Neuronal stem cell (in vitro differentiated cells): Measurements from ENCODE around the gene B4GALNT4.
"Not testable (repeated sequence)": the region's sequence is repeated elsewhere in the genome, so short reads cannot be mapped to it uniquely, and the experiment has no call there.

Experiments
- DNase-seq: peaks from one replicate; pipeline ENCODE4 v3.0.0-alpha.2; 2013; ENCODE audit warnings: low spot score
- H2AFZ ChIP-seq: one replicate; pipeline ENCODE4 v1.6.1; 2013; ENCODE audit warnings: mild to moderate bottlenecking, low read length, inconsistent platforms
- H2AK5ac ChIP-seq: 2 replicates; pipeline ENCODE4 v1.6.1; 2013; ENCODE audit warnings: low read depth, mild to moderate bottlenecking, inconsistent platforms, low read length, moderate library complexity, mixed read lengths
- H2BK120ac ChIP-seq: 2 replicates; pipeline ENCODE4 v1.6.1; 2013; ENCODE audit warnings: low read depth, mild to moderate bottlenecking, inconsistent platforms, low read length, moderate library complexity, mixed read lengths
- H2BK12ac ChIP-seq: one replicate; pipeline ENCODE4 v1.6.1; 2013; ENCODE audit warnings: low read length, inconsistent platforms
- H2BK15ac ChIP-seq: 2 replicates; pipeline ENCODE4 v1.6.1; 2013; ENCODE audit warnings: mild to moderate bottlenecking, low read length, inconsistent platforms, mixed read lengths
- H2BK5ac ChIP-seq: one replicate; pipeline ENCODE4 v1.6.1; 2013; ENCODE audit warnings: inconsistent platforms, mild to moderate bottlenecking, low read length, moderate library complexity
- H3K14ac ChIP-seq: one replicate; pipeline ENCODE4 v1.6.1; 2013; ENCODE audit warnings: low read length, inconsistent platforms
- H3K18ac ChIP-seq: 2 replicates; pipeline ENCODE4 v1.6.1; 2013; ENCODE audit warnings: low read length, inconsistent platforms
- H3K23ac ChIP-seq: 2 replicates; pipeline ENCODE4 v1.6.1; 2013; ENCODE audit warnings: low read depth, mild to moderate bottlenecking, mixed read lengths, low read length, inconsistent platforms; ENCODE audit not compliant: poor library complexity
- H3K27ac ChIP-seq: replicated peaks from 3 replicates; pipeline ENCODE4 v1.5.1; 2013; ENCODE audit warnings: low read length, inconsistent platforms
- H3K27me3 ChIP-seq, 3 experiments: 2 replicates each; pipeline ENCODE4 v1.6.1; 2013; ENCODE audit warnings: low read length in 3 of 3, mild to moderate bottlenecking in 2 of 3, inconsistent platforms in 1 of 3, low read depth in 1 of 3, mixed read lengths in 1 of 3, moderate library complexity in 1 of 3; ENCODE audit not compliant: control insufficient read depth in 3 of 3, insufficient read depth in 3 of 3
- H3K36me3 ChIP-seq, 2 donors: replicated peaks in 1 of 2; 2 replicates each; pipeline ENCODE4 v1.6.1; 2013; ENCODE audit warnings: low read length in 2 of 2; ENCODE audit not compliant: control insufficient read depth in 2 of 2, insufficient read depth in 2 of 2
- H3K4ac ChIP-seq: 2 replicates; pipeline ENCODE4 v1.6.1; 2013; ENCODE audit warnings: inconsistent platforms, mild to moderate bottlenecking, low read length, moderate library complexity
- H3K4me1 ChIP-seq, 2 donors: 1 replicate in 1 of 2; 2 replicates in 1 of 2; pipeline ENCODE4 v1.6.1; 2013; ENCODE audit warnings: low read length in 2 of 2, low read depth in 1 of 2; ENCODE audit not compliant: control insufficient read depth in 2 of 2, insufficient read depth in 1 of 2
- H3K4me2 ChIP-seq: one replicate; pipeline ENCODE4 v1.6.1; 2013; ENCODE audit warnings: mild to moderate bottlenecking, low read length, inconsistent platforms; ENCODE audit not compliant: insufficient read depth, poor library complexity, severe bottlenecking
- H3K4me3 ChIP-seq, 2 donors: 2 replicates each; pipeline ENCODE4 v1.5.1; 2013; ENCODE audit warnings: low read length in 2 of 2, mild to moderate bottlenecking in 2 of 2, inconsistent platforms in 1 of 2, moderate library complexity in 1 of 2
- H3K79me1 ChIP-seq: one replicate; pipeline ENCODE4 v1.6.1; 2013; ENCODE audit warnings: low read depth, mild to moderate bottlenecking, inconsistent platforms, low read length, moderate library complexity
- H3K9ac ChIP-seq: one replicate; pipeline ENCODE4 v1.6.1; 2013; ENCODE audit warnings: mild to moderate bottlenecking, low read depth, low read length, inconsistent platforms; ENCODE audit not compliant: poor library complexity
- H3K9me3 ChIP-seq, 2 donors: replicated peaks in 1 of 2; 2 replicates each; pipeline versions ENCODE3 to v1.6.1; 2013; ENCODE audit warnings: low read length in 2 of 2, mild to moderate bottlenecking in 2 of 2, inconsistent platforms in 1 of 2, low read depth in 1 of 2, mixed read lengths in 1 of 2, moderate library complexity in 1 of 2; ENCODE audit not compliant: control insufficient read depth in 2 of 2, insufficient read depth in 1 of 2
- H4K8ac ChIP-seq: one replicate; pipeline ENCODE4 v1.6.1; 2013; ENCODE audit warnings: low read depth, mild to moderate bottlenecking, inconsistent platforms, low read length, moderate library complexity
- H4K91ac ChIP-seq: one replicate; pipeline ENCODE4 v1.6.1; 2013; ENCODE audit warnings: low read length, low read depth, mild to moderate bottlenecking, inconsistent platforms; ENCODE audit not compliant: poor library complexity
- WGBS, 2 donors: extraction: QIAGEN DNeasy Blood & Tissue Kit; methylation state at CpG; one replicate each; pipeline ENCODE4 v1.1.7; 2013; ENCODE audit warnings: missing lambda C conversion rate in 2 of 2, mixed read lengths in 1 of 2; ENCODE audit not compliant: insufficient read length in 2 of 2, insufficient replicate concordance in 1 of 2; ENCODE audit errors: extremely low coverage in 2 of 2; 5-methylcytosine and 5-hydroxymethylcytosine counted together

B4GALNT4 gene

DNA sequence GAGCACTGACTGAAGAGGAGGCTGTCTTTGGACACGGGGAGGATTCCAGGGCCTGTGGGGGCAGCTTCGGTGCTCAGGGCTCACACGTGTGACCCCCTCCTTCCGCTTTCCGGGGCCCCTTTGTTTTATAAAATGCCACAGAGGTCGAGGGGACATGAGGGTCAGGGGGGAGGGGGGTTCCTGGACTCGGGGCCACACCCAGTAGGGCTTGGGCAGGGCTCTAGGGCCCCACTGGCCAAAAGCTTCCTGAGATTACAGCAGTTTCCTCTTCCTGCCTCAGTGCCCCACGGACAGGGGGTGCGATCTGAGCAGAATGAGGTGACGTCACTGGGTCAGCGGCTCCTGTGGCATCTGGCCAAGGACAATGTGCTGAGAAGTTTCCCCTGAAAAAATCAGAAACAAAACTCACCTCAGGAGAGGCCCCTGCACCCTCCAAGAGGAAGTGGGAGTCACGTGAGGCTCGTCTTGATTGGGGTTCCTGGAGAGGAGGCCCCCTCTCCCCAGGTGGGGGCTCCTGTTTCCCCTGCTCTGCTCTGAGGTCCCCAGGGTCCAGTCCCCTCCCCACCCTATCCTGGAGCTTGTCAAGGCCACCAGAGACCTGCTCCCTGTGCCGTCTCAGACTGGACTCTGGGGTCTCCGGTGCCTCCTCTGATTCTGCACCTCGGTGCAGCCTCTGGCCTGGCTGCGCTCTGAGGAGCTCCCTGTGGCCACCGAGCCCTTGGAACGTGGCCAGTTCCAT, 42.3 kb upstream of the B4GALNT4 start:
- peak overlapping the region; percentile 60 for H2BK15ac ChIP-seq

GRCh38 chr11:327581-327923, 41.7 kb upstream of the B4GALNT4 start:
- no peak overlapping the region for H4K8ac ChIP-seq
- no peaks in the 10 kb centered on the region for H3K36me3 ChIP-seq
- no peaks in the 10 kb centered on the region for H3K79me1 ChIP-seq
- H2BK12ac ChIP-seq: no peak overlapping the region
- H3K4me3 ChIP-seq: no peak overlapping the region
- H2BK120ac ChIP-seq: no peak overlapping the region
- H3K27me3 ChIP-seq: no peaks in the 10 kb centered on the region
- H3K4me2 ChIP-seq: no peak overlapping the region
- no peak overlapping the region for H3K9ac ChIP-seq
- peak overlapping the region; percentile 100 for H2AK5ac ChIP-seq
- no peak overlapping the region for H3K18ac ChIP-seq
- H2BK15ac ChIP-seq: no peak overlapping the region
- no peak overlapping the region for H2BK5ac ChIP-seq
- H3K4ac ChIP-seq: no peak overlapping the region
- H4K91ac ChIP-seq: no peak overlapping the region
- H3K4me1 ChIP-seq: peaks cover 3 to 23% of the 10 kb centered on the region in 2 donors
- H3K23ac ChIP-seq: no peak overlapping the region
- DNase-seq: no peak
- no peak overlapping the region for H3K27ac ChIP-seq
- WGBS, 2 donors: no CpG with 5 or more reads among the region's 3 CpGs
- H3K9me3 ChIP-seq: peaks cover 0 to 10% of the 10 kb centered on the region in 2 donors
- H2AFZ ChIP-seq: no peak overlapping the region
- H3K14ac ChIP-seq: no peak overlapping the region

More for the DNA sequence above, 42.3 kb upstream of the B4GALNT4 start:
- H3K9ac ChIP-seq: peak overlapping the region; percentile 56
- H3K79me1 ChIP-seq: no peaks in the 10 kb centered on the region
- peak overlapping the region; percentile 91 for H3K4ac ChIP-seq
- peak overlapping the region; percentile 54 for H2BK5ac ChIP-seq
- no peak overlapping the region for H3K4me3 ChIP-seq
- H3K36me3 ChIP-seq: no peaks in the 10 kb centered on the region
- H2AK5ac ChIP-seq: peak overlapping the region; percentile 100
- no peak overlapping the region for H3K27ac ChIP-seq
- H4K8ac ChIP-seq: no peak overlapping the region
- H2BK120ac ChIP-seq: peak overlapping the region; percentile 76
- H2AFZ ChIP-seq: peak overlapping the region; percentile 74
- WGBS, 2 donors: no CpG with 5 or more reads among the region's 19 CpGs
- H3K14ac ChIP-seq: no peak overlapping the region
- H3K18ac ChIP-seq: peak overlapping the region; percentile 81
- H3K23ac ChIP-seq: no peak overlapping the region
- H2BK12ac ChIP-seq: peak overlapping the region; percentile 88
- DNase-seq: no peak
- no peaks in the 10 kb centered on the region for H3K27me3 ChIP-seq
- no peak overlapping the region for H4K91ac ChIP-seq
- H3K4me2 ChIP-seq: no peak overlapping the region
- H3K4me1 ChIP-seq: peaks cover 3 to 23% of the 10 kb centered on the region in 2 donors
- H3K9me3 ChIP-seq: peaks cover 0 to 9% of the 10 kb centered on the region in 2 donors

DNA sequence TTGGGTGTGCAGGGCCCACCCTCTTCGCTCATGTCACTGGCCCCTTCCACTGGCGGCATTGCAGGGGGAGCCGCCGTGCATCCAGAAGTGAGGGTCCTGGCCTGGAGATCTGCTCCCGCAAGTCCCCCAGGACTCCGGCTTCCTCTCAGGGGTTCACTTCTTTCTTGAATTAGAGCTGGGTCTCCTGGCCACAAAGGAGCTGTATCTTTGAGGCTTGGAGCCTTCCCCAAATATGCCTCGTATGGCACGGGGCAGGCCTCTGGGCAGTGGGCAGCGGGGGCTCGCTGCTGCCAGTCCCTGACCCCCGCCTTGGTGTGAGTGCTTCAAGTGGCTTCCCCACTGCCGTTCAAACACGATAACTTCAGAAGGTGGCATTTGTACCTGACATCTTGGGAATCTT, 41.3 kb upstream of the B4GALNT4 start:
- Histone ChIP-seq H3K4me2 (no peak overlapping the region), H2BK5ac (peak overlapping the region; percentile 72), H3K4me1 (peaks cover 3 to 23% of the 10 kb centered on the region in 2 donors), H2AFZ (no peak overlapping the region), H3K14ac (no peak overlapping the region), H3K9ac (no peak overlapping the region), H4K8ac (no peak overlapping the region), H3K36me3 (no peaks in the 10 kb centered on the region), H4K91ac (no peak overlapping the region), H3K23ac (no peak overlapping the region), H3K27me3 (no peaks in the 10 kb centered on the region), H2BK15ac (no peak overlapping the region), H2AK5ac (peak overlapping the region; percentile 78), H3K27ac (no peak overlapping the region), H2BK12ac (no peak overlapping the region), H3K9me3 (peaks cover 1 to 15% of the 10 kb centered on the region in 2 donors), H2BK120ac (no peak overlapping the region), H3K4ac (peak overlapping the region; percentile 71), H3K4me3 (no peak overlapping the region), H3K18ac (peak overlapping the region; percentile 81), H3K79me1 (no peaks in the 10 kb centered on the region)
- no peak for DNase-seq
- no CpG with 5 or more reads among the region's 13 CpGs for WGBS, 2 donors

- no CpG with 5 or more reads among the region's 15 CpGs for WGBS, 2 donors
- H2BK120ac ChIP-seq: not testable (repeated sequence)
Observed at GRCh38 chr11:328516-329100, 40.7 kb upstream of the B4GALNT4 start.

More at GRCh38 chr11:328516-329100, 40.7 kb upstream of the B4GALNT4 start:
- H3K18ac ChIP-seq, H4K91ac ChIP-seq, H3K9ac ChIP-seq, H3K27me3 ChIP-seq, H3K36me3 ChIP-seq, H4K8ac ChIP-seq, H3K4me3 ChIP-seq, H3K4me2 ChIP-seq, H2BK12ac ChIP-seq, DNase-seq, H3K14ac ChIP-seq, H3K27ac ChIP-seq, H2AFZ ChIP-seq, H2BK5ac ChIP-seq, H2AK5ac ChIP-seq, H3K4ac ChIP-seq, H3K79me1 ChIP-seq, H2BK15ac ChIP-seq, H3K23ac ChIP-seq: not testable (repeated sequence)
- Histone ChIP-seq H3K4me1 (peaks cover 7 to 24% of the 10 kb centered on the region in 2 donors), H3K9me3 (peaks cover 3 to 18% of the 10 kb centered on the region in 2 donors)
